Raji (cell line): ENCODE results near the gene C6orf163.

ENCODE experiments used
- POLR2A ChIP-seq: IDR thresholded peaks from 2 replicates; pipeline ENCODE4 v1.6.1; 2011; ENCODE audit warnings: low read depth, low read length, control low read depth; ENCODE audit not compliant: insufficient read depth

The C6orf163 gene

DNA sequence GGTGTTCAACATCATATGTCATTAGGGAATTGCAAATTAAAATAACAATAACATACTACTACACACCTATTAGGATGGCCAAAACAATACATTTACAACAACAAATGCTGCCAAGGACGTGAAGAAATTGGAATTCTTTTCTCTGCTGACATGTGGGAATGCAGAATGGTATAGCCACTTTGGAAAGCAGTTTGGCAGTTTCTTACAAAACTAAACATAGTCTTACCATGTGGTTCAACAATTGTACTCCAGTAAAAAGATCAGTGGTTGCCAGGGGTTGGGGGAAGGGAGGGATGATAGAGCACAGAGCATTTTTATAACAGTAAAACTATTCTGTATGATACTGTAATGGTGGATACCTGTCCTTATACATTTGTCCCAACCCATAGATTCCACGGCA is 50.8 kb downstream of the C6orf163 start:
- TF ChIP-seq POLR2A: no peak

DNA sequence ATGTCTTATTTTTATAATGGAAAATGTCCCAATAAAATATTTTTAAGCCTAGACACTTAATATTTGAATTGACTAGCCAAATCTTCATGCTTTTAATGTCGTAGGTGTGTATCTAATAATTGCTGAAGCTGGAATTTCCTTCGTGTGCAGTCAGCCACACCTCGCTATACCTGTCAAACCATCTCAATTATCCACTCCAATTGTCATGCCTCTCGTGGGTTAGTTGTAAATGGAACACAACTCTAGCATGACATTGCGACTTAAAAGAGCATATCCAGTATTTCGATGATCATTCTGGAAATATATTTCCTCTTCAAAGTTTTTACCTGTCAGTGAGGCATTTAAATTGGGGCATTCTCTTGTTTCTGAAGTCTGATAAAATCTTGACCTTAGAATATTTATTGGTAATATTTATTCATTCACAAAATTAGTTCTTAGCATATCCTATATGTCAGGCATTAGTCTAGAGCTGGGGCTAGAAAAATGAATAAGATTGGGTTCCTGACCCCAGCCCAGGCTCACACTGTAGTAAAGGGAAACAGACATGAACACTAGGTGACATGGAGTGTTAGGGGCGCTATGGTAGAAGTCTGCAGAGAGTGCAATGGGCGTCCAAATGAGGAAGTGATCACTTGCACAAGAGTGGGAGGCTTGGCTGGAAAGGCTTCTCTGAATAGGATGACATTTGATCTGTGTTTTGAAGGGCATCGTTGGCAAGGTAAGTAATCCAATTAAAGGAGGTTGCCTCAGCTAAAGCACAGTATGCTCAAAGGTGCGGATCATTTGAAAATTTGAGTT is 52.2 kb downstream of the C6orf163 start:
- no peak for TF ChIP-seq POLR2A

DNA sequence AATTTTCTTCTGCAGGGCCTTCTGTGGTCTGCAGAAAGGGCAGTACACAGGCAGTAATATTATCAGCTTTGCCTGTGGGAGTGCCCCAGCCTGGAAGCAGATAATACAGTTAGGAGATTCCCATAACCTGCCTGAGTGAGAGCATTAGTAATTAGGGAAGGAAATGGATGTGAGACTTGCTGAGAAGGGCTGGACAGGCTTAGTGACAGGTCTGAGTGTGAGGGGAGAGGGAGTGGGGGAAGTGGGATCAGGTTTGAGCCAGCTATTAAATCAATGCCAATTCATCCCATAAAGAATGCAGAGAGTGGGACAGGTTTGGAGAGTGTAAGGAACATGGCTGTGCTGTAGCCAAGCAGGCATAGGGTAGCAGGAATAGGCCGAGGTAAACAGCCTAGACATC is 53.0 kb downstream of the C6orf163 start:
- no peak for TF ChIP-seq POLR2A

DNA sequence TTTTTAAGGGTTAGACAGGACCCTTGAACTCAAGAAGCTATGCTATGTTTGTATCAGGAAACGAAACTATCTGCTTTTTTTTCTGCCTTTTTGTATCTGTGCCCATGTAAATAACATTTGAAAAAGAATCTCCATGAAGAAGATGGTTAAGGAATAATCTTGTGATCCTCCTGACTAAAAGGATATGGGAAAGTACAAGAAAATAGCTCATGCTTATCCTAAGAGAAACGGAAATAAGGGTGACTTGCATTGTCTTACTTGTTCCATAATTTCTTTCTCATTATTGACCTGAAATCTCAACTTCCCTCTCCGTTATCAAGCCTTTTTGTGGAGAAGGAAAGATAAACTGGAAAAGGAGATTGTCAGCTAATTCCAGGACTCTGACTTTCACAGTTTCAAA is 57.2 kb downstream of the C6orf163 start:
- no peak for TF ChIP-seq POLR2A

DNA sequence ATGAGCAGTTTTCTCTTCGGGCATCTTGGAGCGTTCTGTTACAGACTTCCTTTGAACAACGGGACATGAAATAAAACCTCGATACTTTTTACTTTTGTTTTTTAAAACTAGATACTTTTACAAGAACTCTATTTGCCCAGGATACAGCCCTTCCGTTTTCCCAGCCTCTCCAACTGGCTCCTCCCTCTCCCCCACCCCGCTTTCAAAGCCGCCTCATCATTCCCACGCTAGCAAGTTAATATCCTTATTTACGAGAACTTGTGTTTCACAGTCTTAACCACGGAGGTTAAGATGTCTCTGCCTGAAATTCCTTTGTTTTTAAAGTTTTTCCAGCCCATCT is 62.9 kb downstream of the C6orf163 start:
- TF ChIP-seq POLR2A: no peak

DNA sequence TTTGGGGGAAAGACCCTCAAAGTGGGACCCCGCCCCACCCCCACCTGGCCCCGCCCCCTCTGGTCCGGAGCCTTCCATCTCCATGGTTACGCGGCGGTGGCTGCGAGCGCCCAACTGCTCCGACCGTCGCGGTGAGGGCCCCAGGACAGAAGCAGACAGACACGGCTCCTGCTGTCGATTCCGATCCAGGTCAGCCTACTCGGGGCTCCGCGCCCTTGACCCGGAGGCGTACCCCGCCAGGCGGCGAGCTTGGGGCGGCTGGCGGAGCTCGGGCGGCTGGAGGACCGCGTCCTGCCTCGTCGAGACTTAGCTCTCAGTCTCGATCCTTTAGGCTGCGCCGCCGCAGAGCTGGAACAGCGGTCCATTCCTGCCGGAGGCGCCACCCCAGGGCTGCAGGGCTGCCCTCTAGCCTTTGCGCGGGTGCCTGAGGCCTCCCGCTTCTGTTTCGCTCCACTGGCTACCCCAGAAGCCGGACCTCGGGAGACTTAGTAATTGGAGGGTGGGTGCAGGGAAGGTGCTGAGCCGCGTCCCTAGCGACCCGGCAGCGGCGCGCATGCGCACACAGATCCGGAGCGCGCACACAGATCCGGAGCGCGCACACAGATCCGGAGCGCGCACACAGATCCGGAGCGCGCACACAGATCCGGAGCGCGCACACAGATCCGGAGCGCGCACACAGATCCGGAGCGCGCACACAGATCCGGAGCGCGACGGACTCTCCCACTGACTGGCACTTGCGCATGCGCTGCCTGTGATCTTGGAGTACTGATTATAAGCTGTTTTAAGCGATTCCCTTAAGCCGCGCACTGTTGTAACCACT is 63.5 kb downstream of the C6orf163 start, which contains the start of gene CFAP206:
CFAP206 (plus strand) TSS at position 72 of the 820 bp plus-strand sequence. CDS start 1,868 bp downstream, outside the sequence.
- no peak for TF ChIP-seq POLR2A

DNA sequence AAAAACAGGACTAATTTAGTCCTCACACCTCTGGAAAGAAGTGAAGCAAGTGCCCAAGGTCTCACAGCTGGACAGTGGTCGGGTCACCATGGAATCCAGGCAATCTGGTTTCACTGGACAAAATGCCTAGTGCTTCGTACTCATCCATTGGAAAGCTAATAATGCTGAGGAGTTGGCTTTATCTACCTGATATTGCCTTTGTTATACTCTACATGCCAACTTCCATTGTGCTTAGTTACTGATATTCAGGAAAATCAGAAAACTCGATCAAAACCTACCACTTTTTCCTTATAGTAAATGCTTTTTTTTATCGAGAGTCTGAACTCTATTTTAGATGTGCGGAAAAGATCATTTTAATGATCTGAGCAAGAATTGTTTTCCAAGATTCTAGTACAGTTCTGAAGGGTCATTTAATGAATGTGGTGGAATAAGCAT is 64.1 kb downstream of the C6orf163 start:
- TF ChIP-seq POLR2A: no peak
